Coronary artery (tissue), 2 donors: ENCODE results near the gene NLRP7.
"Not testable (repeated sequence)": the region's sequence is repeated elsewhere in the genome, so short reads cannot be mapped to it uniquely, and the experiment has no call there.

Experiments used
- DNase-seq: peaks from one replicate; pipeline ENCODE4 v3.0.0-alpha.2; 2017; ENCODE audit warnings: low spot score
- H3K27ac ChIP-seq, 2 donors: fragments of 200-600 bp; sonication (generic); one replicate each; pipeline ENCODE4 v1.5.1; 2016 to 2019
- H3K4me3 ChIP-seq: fragments of 200-600 bp; sonication (generic); 2 replicates; pipeline ENCODE4 v1.5.1; 2016; ENCODE audit warnings: mild to moderate bottlenecking, moderate library complexity
- CTCF ChIP-seq: fragments of 200-600 bp; sonication (generic); IDR thresholded peaks from one replicate; pipeline ENCODE4 v1.5.1; 2019; ENCODE audit warnings: antibody characterized with exemption

The NLRP7 gene

GRCh38 chr19:54905803-54906511 is 41.4 kb downstream of the NLRP7 start, which contains the start of gene NCR1:
NCR1 (plus strand) TSS chr19:54906148; CDS start chr19:54906188, 40 bp downstream.
- Histone ChIP-seq H3K4me3 (no peak within 1 kb of the TSS), H3K27ac (no peak within 1 kb of the TSS)
- no peak for DNase-seq
- TF ChIP-seq CTCF = no peak

- TF ChIP-seq CTCF = no peak
- no peak overlapping the region for H3K4me3 ChIP-seq
- no peak for DNase-seq
- no peak overlapping the region for H3K27ac ChIP-seq
Measured at GRCh38 chr19:54905421-54905802, 41.9 kb downstream of the NLRP7 start.

GRCh38 chr19:54904261-54904660 is 43.1 kb downstream of the NLRP7 start:
- not testable (repeated sequence) for H3K27ac ChIP-seq, H3K4me3 ChIP-seq, DNase-seq

GRCh38 chr19:54903303-54903702 is 44.0 kb downstream of the NLRP7 start:
- no peak for TF ChIP-seq CTCF
- Histone ChIP-seq H3K4me3 (no peak overlapping the region), H3K27ac (no peak overlapping the region)
- no peak for DNase-seq

GRCh38 chr19:54902061-54902460 is 45.3 kb downstream of the NLRP7 start:
- Histone ChIP-seq H3K4me3 (no peak overlapping the region), H3K27ac (no peak overlapping the region)
- no peak for TF ChIP-seq CTCF
- DNase-seq = no peak

GRCh38 chr19:54901153-54901552 is 46.2 kb downstream of the NLRP7 start:
- H3K4me3 ChIP-seq, H3K27ac ChIP-seq: not testable (repeated sequence)
- peak; percentile 28 for DNase-seq

GRCh38 chr19:54899646-54900045 is 47.7 kb downstream of the NLRP7 start:
- not testable (repeated sequence) for DNase-seq, H3K4me3 ChIP-seq, H3K27ac ChIP-seq

GRCh38 chr19:54898685-54899084 is 48.6 kb downstream of the NLRP7 start:
- not testable (repeated sequence) for H3K4me3 ChIP-seq, H3K27ac ChIP-seq
- DNase-seq = peak; percentile 2

GRCh38 chr19:54896036-54896435 is 51.3 kb downstream of the NLRP7 start:
- no peak for DNase-seq
- no peak for TF ChIP-seq CTCF
- Histone ChIP-seq H3K4me3 (no peak overlapping the region), H3K27ac (no peak overlapping the region)

GRCh38 chr19:54894106-54894505 is 53.2 kb downstream of the NLRP7 start:
- not testable (repeated sequence) for H3K27ac ChIP-seq, H3K4me3 ChIP-seq, DNase-seq
